Astrocyte of the hippocampus (primary cell): ENCODE data around the gene SNX8.

ENCODE experiments used
- DNase-seq: peaks from one replicate; pipeline ENCODE4 v3.0.0; 2011; ENCODE audit warnings: low read depth, low spot score

Gene SNX8

DNA sequence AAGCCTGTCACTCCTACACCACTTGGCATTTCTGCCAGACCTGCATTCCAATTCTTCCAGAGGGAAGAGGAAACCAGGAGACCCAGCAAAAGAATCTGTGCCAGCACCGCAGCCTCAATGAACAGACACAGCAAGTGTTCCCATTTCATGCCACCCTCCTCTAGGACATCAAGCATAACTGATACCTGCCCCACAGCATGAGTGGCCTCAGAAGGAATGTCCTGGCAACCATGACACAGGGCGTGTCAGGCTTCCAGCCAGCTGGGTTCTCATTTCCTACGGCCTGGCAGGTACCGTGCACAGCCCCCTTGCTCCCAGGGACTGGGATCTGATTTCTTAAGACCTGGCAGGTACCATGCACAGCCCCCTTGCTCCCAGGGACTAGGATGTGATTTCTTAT lies 89.3 kb downstream of the SNX8 start:
- DNase-seq = no peak

DNA sequence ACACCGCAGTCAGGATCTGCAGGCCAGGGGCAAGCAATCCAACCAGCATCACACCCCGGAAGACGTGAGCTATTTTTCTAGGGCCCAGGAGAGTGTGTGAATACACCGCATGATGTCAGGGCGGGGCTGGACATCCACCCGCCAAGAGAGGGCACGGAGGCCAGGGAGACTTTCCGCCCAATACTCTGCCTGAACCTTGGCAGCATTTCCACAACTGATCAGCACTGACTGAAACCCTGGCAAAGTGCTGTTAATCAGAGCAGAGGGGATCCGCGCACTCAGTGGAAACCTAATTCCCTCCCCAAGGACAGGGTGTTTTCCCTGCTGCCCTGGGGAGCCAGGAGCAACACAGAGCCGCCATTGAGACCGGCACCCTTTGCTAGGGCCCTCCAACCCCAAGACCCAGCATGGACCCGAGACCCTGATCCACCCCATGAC lies 89.7 kb downstream of the SNX8 start:
- no peak for DNase-seq

DNA sequence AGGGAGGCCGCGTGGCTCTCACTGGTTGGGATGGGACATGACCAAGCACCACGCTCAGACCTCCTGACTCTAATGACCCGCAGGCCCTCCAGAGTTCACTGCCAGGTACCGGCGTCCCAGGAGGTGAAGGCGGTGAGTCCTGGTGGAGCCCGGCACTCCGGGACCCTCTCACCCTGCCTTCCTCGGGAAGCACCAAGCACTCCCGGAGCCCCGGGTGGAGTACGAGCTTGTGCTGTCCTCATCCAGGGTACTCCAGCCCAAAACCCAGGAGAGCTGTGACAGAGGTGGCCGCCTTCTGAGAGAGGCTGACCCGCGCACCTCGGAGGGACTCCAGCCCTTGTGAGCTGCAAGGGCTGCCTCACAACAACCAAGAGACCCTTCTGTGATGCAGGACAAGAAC lies 90.9 kb downstream of the SNX8 start:
- no peak for DNase-seq

DNA sequence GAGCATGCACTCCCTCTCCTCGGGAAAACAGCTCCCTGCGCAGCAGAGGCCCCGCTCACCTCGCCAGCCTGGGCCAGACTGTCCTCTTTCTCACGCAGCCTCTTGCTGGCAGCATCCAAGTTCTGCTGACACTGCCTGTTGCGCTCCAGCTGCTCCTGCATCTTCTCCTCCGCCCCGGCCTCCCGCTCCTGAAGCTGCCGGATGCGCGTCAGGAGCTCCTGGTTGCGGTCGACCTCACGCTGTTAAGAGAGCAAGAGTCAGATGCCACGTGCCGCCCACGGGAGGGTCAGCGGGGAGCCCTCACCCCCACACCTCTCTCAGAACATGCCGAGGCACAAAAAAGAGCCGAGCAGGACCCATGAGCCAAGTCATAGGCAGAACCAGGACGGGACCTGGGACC lies 91.7 kb downstream of the SNX8 start:
- DNase-seq = no peak

DNA sequence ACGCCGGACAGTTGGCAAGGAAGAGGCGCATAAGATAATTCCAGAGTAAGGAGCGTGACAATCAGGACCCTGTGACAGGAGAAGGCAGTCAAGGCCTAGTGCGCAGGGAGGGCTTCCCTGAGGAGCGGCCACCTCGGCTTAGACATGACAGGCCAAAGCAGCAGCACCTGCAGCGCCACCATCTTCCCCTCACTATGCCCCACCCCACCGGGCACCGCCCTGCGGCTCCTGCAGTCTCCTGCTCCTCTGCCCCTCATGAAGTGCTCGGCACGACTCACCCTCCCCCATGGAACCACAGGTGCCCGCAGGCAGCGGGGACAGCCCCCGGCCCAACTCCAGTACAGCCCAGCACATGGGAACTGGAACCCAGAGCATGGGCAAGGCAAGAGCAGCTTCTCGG lies 93.3 kb downstream of the SNX8 start:
- no peak for DNase-seq

DNA sequence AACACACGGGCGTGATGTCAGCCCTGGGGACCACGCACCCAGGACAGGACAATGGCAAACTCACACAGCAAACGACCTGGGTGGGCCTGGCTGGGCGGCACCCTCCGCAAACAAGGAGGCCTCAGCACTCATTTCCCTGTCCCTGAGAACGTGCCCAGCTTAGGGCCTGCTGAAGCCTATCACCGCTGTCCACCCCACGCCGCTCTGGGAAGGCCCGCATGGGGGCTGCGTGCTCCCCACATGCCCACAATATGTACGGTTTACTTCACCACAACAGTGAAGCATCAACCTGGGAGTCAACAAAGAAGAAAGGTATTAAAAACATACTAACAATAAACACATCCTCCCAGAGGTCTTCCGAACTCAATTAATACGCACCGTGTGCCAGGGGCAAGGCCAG lies 93.7 kb downstream of the SNX8 start:
- DNase-seq = no peak

DNA sequence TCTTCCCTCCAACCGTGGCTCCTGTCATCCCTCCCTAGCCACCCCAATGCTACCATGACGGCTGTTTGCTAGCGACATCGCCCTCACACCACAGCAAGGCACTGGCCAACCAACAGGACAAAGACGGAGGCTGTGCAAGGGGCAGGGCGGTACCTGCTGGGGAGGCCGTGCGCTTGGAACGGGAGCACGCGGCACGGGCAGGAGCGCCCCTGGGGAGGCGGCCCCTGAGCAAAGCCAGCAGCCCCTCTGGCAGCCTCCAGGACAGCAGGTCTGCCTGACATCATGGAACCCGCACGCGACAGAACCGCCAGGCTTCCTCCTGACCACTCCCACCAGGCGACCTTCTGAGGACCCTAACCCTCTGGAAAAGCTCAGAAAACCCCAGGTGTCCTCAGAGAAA lies 94.2 kb downstream of the SNX8 start:
- DNase-seq = no peak

DNA sequence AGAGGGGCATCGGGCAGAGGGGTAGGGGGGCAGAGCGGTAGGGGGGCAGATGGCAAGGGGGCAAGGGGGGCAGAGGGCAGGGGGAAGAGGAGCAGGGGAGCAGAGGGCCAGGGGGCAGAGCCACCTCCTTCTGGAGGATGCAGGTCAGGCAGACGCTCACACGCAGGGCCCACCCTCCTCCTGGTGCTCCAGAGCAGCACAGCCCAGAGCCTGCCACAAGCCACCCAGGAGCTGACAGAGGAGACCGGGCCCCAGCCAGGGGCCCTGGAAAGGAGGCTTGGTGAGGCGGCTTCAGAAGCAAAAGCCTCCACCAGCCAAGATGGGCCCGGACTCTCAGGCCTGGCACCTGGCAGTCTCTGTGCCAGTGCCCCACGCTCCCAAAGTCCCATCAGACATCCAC lies 94.6 kb downstream of the SNX8 start:
- no peak for DNase-seq

DNA sequence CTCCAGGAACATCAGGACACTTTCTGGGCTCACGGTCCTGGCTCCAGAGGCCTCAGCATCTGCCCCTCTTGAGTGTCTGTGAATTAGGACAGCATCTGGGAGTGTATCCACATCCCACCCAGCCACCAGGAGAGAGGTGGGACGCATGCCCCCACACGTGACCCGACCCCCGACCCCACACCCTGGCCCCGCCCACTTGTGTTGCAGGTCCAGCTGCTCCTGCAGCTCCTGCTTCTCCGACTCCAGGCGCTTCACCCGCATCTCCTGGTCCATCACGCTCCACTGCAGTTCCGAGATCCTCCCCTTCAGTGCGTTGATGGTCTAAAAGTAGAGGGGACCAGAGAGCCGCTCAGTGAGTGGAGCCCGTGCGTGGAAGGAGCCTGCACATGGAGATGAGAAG lies 95.1 kb downstream of the SNX8 start:
- DNase-seq = no peak

DNA sequence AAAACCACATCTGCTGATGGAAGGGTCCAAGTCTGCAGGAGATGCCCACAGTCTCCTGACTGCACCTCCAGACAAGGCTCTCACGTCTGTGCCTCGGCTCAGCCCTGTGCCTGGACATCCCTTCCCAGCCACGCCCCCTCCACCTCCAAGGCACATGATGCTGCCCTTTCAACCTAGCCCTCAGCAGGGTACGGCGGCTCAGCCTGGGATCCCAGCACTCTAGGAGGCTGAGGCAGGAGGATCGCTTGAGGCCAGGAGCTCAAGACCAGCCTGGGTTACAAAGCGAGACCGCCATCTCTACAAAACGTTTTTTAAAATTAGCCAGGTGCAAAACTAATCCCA lies 95.8 kb downstream of the SNX8 start:
- no peak for DNase-seq

DNA sequence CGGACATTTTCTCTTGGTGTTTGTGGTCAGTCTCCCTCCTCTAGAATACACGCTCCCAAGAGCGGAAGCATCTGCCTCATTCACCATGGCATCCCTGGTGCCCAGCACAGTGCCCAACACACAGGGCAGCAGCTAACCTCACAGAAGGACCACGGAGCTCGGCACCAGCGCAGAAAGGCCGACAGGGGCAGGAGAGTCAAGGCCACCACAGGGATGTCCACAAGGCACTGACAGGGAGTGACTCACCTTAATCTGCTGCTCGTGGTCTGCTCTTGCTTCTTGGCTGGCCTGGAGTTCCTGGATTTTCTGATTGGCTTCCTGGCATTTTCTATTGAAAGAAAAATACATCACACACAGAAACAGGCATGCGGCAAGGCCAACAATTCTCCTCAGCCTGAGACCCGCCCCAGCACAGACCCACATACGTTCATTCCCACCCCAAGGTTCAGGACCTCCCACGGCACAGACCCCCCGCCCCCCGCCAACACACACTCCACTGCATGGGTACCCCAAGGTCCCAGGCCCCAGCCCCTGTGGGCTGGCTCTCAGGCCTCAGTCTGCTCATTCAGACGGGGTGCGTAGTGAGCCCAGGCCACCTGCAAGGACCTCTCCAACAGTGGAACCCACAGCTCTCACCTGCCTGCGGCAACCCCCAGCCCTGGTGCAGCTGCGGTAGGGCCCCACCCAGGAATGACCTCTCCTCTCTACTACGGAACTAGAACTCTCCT lies 96.4 kb downstream of the SNX8 start:
- DNase-seq = peak; percentile 53

DNA sequence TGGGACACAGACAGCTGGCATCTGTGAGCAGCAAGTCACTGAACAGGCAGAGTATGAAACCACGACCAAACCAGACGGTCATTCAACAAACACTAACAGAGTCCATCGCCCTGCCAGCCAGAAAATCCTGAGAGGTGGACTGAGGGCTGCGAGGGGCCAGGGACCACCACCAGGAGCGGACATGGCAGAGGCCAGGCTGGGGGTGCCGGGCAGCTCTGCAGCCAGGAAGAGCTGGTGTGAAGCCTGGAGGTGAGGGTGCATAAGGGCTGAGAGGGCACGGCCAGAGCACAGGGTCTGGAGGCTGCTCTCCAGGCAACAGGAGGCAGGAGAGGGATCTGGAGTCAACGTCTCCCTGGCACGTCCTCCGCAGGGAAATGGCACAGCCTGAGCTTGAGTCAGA lies 97.0 kb downstream of the SNX8 start:
- no peak for DNase-seq

DNA sequence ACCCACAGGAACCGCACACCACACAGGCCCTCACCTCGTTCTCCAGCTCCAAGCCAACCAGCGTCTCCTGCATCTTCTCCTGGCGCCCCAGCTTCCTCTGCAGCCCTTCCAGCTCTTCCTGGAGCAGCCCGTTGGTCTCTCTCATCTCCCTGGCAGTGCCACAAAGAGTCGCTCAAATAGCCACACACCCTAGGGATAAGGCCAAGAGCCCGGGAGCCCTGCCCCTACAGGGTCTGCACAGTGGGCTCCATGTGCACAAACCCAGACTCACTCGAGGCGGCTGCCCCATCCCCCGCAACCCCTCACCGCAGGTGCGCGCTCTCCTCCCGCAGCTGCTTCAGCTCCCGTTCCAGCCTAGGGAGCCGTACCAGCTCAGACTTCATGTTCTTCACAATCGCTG lies 98.4 kb downstream of the SNX8 start:
- no peak for DNase-seq

DNA sequence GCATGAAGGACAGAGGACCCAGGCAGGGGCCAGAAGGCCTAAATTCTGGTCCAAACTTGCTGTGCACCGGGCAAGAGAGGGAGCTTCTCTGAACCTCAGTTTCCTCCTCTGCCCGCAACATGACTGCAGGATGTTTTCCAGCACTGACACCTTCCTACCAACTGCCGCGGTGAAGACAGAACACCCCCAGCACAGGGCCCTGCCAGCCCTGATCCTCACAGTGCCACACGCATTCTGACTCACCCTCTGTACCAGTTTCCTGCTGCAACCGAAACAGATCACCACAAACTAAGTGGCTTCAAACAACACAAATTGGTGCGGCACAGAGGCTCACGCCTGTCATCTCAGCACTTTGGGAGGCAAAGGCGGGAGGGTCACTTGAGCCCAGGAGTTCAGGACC lies 99.6 kb downstream of the SNX8 start:
- DNase-seq = no peak

DNA sequence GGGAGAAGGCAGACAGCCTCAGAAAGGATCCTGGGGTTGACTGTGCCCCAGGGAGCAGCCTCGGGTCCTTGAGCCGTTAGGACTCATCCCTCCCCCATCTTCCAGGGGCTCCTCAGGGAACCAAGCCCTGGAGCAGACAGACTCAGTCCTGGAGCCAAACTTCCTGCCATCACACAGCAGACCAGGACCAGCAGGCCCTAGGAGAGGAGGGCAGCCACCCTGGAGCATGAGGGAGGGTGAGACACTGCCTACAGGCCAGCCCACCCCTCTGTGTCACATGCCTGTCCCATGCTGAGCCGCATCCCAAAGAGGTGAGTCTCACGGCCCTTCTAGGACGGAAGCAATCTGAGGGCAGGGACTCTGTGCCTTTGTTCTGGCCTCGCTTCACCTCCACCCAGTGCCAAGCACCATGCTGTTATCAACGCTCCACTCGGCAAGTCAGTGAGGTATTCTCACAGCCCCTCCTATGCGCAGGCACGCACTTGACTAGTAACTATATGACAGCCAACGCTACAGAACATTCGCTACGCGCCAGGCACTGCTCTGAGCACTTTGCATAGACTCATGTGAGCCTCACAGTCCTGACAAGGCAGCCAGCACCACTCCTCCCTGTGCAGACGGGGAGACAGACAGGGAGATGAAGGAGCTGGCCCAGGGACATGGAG lies 100.6 kb downstream of the SNX8 start:
- DNase-seq = no peak

DNA sequence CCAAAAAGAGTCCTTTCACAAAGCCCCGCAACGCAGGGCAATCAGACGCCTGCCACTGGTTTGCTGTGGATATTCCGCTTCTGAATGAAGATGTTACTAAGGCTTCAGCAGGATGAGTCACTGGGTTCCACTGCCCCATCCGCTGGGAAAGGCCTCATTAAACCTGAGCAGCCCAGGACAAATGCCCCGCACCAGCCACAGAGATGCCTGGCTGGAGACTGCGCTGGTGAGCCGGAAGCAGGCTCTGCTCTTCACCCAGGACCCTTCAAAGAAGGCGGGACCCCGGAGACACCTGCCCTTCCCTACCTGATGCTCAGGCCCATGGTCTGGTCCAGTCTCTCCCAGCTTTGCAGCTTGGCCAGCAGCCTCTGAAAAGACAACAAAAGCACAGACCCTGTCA lies 101.3 kb downstream of the SNX8 start:
- DNase-seq = peak; percentile 36

DNA sequence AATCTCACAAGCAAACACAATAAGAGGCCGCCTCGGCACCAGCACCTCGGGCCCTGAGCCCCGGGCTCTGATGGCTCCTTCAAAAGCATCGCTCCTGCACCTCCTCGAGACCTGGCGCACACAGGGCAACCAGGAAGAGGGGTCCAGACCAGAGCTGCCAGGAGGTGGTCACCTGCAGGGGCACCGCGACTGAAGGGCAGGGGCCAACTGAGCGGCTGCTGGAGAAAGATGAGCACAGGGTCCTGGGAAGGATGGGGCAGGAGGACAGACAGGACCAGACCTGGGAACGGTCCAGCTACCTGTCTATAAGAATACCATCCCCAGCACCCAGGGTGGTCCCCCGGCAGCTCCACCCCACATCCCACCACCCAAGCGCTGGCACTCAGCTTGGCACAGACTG lies 102.3 kb downstream of the SNX8 start:
- no peak for DNase-seq

DNA sequence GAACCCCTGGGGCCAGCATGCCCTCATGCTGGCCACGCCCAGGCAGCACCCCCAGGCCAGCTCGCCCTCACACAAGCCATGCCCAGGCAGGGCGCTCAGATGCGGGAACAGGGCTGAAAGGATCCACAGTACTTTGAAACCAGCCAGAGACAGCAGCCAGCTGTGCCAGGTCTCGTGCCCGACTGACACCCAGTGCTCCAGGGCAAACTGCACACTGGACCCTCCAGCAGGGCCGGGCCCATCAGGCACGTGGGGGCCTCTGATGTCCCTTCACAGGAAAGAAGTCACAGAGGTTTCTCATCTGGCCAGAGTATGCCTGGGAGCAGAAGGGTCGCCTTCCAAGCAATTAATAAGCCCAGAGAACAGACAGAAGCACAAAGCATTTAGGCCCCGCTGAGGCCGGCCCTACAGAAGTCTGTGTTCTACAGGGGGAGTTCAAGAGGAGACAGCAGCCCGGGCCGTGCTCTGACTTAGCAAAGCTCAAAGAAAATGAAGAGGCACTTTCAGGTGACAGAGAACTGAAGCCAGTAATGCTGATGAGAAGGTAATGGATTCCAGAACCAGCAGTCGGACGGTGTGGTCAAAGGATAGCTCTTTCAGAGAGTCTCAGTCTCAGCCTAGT lies 102.9 kb downstream of the SNX8 start:
- no peak for DNase-seq

DNA sequence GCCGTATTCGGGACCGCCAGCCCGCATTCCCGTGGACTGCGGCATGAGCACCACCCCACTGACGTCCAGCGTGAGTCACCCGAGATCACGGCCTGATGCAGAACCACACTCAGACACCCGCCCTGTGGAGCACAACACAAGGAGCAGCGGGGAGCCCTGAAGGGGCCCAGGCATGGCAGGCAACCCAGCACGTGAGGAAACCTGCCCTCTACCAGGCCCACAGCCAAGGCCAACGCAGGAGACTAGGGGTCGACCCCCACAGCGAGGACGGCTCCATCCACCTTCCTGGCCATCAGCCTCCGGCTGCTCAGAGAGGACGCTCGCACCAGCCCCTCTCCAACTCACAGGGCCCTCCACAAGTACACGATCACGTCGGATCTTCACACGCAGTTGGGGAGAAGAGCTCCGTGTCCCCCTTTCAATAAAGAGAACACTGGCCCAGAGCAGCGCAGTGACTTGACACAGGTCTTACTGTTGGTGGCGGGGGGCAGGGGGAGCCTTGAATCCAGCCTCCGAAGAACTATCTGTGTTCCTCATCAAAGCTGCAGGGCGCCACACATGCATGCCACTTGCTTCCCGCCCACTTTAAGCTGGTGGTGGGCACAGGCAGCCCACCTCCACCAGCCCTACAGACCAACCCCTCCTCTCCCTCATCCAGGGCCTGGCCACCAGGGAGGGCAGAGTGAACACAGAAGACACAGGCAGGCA lies 103.5 kb downstream of the SNX8 start:
- DNase-seq = no peak

DNA sequence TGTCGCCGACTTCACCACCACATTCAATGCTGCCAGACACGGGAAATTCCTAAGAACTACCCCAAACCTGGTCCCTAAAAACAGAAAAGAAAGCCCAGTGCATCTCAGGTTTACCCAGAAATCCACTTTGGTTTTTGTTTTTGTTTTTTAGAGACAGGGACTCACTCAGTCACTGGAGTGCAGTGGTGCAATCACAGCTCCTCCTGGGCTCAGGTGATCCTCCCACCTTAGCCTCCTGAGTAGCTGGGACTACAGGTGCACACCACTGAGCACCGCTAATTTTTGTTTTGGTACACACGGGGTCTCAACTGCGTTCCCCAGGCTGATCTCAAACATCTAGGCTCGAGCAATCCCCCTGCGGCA lies 104.3 kb downstream of the SNX8 start:
- DNase-seq = no peak

DNA sequence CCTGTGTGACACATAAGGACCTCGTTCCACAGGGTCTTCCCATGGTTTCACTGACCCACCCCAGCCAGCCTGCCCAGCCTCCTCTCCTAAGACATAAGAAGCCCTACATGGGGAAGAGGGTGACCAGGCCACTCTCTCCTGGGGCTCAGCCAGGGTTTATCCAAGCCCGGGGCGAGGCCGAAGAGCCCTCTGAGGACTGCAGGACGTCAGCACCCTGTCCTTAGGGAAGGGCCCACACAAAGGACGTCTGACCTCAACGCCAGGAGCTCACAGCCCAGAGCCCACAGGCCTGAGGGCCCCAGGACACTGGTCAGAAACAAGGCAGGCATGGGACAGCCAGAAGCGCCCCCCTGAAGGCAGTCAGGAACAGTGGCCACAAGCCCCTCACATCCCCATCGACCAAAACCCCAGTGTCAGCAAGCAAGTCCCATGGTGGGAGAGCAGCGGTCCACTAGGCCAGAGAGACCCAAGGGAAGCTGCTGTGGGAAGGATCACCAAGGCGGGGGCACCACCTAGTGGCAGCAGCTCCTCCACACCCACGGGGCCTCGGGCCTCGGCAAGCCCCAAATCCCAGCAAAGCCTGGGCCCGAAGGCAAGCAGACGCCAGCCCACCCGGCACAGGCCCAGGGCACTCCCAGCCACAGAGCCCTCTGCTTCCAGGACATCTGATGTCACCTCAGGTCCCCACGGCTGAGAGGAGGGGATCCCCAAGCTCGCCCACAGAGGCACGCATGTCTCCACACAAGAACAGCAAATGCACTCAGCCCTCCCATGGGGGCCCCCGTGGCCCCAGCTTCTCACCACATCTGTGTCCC lies 104.9 kb downstream of the SNX8 start:
- DNase-seq = peak; percentile 90

DNA sequence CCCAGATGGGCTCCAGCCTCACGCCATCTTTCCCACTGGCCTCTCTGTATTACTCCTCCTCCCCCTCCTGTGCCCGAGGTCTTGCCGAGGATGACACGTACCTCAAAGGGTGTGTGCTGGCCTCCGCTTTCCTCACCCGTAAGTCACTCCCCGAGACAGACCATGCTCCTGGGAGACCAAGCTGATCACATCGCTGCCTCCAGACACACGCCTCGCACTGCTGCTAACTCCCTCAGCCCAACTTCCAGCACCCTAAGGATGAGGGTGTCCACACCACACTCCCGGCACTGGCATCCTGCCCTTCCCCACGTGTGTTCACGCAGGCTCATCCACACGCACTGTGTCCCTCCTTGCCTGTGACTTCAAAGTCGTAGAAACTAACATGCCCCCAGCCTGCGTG lies 105.5 kb downstream of the SNX8 start:
- no peak for DNase-seq
